Endodermal cell (in vitro differentiated cells): Measurements from ENCODE around the gene CDC42BPB. TPM values are rescaled to one million over a fixed set of nuclear protein-coding genes. Genes with fewer than 3 reads are reported as not detected.

ENCODE experiments used
- DNase-seq: peaks from one replicate; pipeline ENCODE4 v3.0.0-alpha.2; 2017
- H3K27ac ChIP-seq: 2 replicates; pipeline ENCODE4 v1.5.1; 2013; ENCODE audit warnings: mild to moderate bottlenecking, low read depth, low read length, moderate library complexity
- H3K27me3 ChIP-seq: 2 replicates; pipeline ENCODE4 v1.6.1; 2013; ENCODE audit warnings: mild to moderate bottlenecking, low read length, moderate library complexity; ENCODE audit not compliant: insufficient read depth, control insufficient read depth, poor library complexity, severe bottlenecking
- H3K36me3 ChIP-seq: 2 replicates; pipeline ENCODE4 v1.7.0; 2013; ENCODE audit warnings: mild to moderate bottlenecking, low read length, moderate library complexity; ENCODE audit not compliant: control insufficient read depth, insufficient read depth
- H3K4me1 ChIP-seq: one replicate; pipeline ENCODE4 v1.7.0; 2013; ENCODE audit warnings: low read length; ENCODE audit not compliant: control insufficient read depth, insufficient read depth
- H3K4me3 ChIP-seq: 2 replicates; pipeline ENCODE4 v1.5.1; 2013; ENCODE audit warnings: mild to moderate bottlenecking, low read length, moderate library complexity
- H3K9ac ChIP-seq: 2 replicates; pipeline ENCODE4 v1.6.1; 2013; ENCODE audit warnings: mild to moderate bottlenecking, low read length, moderate library complexity; ENCODE audit not compliant: poor library complexity, severe bottlenecking; ENCODE audit errors: extremely low read depth
- H3K9me3 ChIP-seq: 2 replicates; pipeline ENCODE4 v1.6.1; 2013; ENCODE audit warnings: mild to moderate bottlenecking, low read length, moderate library complexity; ENCODE audit not compliant: control insufficient read depth
- H3K27ac Mint-ChIP-seq: 2 replicates; pipeline ENCODE4 v1.8.0; 2020; ENCODE audit warnings: mixed read lengths
- H3K27me3 Mint-ChIP-seq: 2 replicates; pipeline ENCODE4 v1.8.0; 2021; ENCODE audit warnings: mild to moderate bottlenecking, mixed read lengths; ENCODE audit not compliant: insufficient read depth
- H3K36me3 Mint-ChIP-seq: 2 replicates; pipeline ENCODE4 v1.8.0; 2020; ENCODE audit warnings: low read depth, mixed read lengths
- H3K4me1 Mint-ChIP-seq: 2 replicates; pipeline ENCODE4 v1.8.0; 2020; ENCODE audit warnings: mixed read lengths
- H3K4me3 Mint-ChIP-seq: 2 replicates; pipeline ENCODE4 v1.8.0; 2020; ENCODE audit warnings: mild to moderate bottlenecking, moderate library complexity, mixed read lengths
- H3K9me3 Mint-ChIP-seq: 2 replicates; pipeline ENCODE4 v1.8.0; 2020; ENCODE audit warnings: mild to moderate bottlenecking, mixed read lengths
- WGBS, 2 experiments: methylation state at CpG; one replicate each; pipeline versions ENCODE4 v1.1.5 to v1.1.7; 2013; ENCODE audit warnings: missing lambda C conversion rate in 2 of 2, mixed read lengths in 1 of 2; ENCODE audit not compliant: insufficient coverage in 1 of 2, insufficient read length in 1 of 2; 5-methylcytosine and 5-hydroxymethylcytosine counted together
- total RNA-seq, 2 donors: library from RNA; stranded (reverse); fragmentation: NEBNext Ultra II Directional in 1 of 2; extraction: Animal tissue kit (Norgen Biotek cat#: 25700) in 1 of 2; gene quantifications; 2 replicates in 1 of 2; 3 replicates in 1 of 2; pipeline ENCODE4 v1.2.1, GENCODE V29; 2021
- TF ChIP-seq, protein P1 (sequence below): fragments of 200-600 bp; sonication (generic); conservative IDR thresholded peaks from 2 replicates; pipeline ENCODE4 v1.5.0; 2021; ENCODE audit warnings: antibody characterized with exemption, mild to moderate bottlenecking

Gene CDC42BPB
- total RNA-seq, 2 donors from 2014 or later: 120 to 123 TPM

DNA sequence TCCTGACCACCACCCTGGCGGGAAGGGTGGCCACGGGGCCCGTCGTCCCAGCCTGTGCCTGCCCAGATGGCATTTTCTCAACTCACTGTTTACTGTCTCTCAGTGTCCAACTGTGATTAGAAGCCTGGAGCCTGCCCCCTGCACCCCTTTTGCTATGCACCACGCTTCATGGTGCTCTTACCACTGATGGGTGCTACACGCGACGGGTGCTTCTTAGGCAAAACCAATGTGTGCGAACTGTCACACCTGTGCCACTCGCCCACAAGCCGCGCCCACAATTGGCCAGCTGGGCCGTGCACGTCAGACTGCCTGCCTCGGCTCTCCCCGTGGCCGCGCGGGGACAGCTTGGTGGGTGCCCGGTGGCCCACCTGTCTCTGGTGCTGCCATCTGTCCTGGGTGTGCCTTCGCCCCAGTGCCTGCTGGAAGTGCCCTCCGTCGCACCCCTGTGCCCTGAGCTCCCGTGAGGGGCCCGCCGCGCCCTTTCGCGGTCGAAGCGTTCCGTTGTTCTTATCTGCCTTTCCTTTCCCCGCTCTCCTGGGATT, 150.0 kb downstream of the CDC42BPB start:
- no peak overlapping the region for H3K9ac ChIP-seq
- H3K9me3 Mint-ChIP-seq: peaks cover 27% of the 10 kb centered on the region
- peaks cover 24% of the 10 kb centered on the region for H3K36me3 ChIP-seq
- peaks cover 47% of the 10 kb centered on the region for H3K36me3 Mint-ChIP-seq
- H3K4me3 Mint-ChIP-seq: no peak overlapping the region
- no peak overlapping the region for H3K4me3 ChIP-seq
- no peak overlapping the region for H3K27ac ChIP-seq
- peaks cover 7% of the 10 kb centered on the region for H3K4me1 Mint-ChIP-seq
- H3K27me3 ChIP-seq: no peaks in the 10 kb centered on the region
- DNase-seq: no peak
- no peaks in the 10 kb centered on the region for H3K27me3 Mint-ChIP-seq
- TF ChIP-seq, protein P1, sequence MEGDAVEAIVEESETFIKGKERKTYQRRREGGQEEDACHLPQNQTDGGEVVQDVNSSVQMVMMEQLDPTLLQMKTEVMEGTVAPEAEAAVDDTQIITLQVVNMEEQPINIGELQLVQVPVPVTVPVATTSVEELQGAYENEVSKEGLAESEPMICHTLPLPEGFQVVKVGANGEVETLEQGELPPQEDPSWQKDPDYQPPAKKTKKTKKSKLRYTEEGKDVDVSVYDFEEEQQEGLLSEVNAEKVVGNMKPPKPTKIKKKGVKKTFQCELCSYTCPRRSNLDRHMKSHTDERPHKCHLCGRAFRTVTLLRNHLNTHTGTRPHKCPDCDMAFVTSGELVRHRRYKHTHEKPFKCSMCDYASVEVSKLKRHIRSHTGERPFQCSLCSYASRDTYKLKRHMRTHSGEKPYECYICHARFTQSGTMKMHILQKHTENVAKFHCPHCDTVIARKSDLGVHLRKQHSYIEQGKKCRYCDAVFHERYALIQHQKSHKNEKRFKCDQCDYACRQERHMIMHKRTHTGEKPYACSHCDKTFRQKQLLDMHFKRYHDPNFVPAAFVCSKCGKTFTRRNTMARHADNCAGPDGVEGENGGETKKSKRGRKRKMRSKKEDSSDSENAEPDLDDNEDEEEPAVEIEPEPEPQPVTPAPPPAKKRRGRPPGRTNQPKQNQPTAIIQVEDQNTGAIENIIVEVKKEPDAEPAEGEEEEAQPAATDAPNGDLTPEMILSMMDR: no peak
- peaks cover 22% of the 10 kb centered on the region for H3K9me3 ChIP-seq
- no peaks in the 10 kb centered on the region for H3K4me1 ChIP-seq
- WGBS, 2 experiments: 94 to 95% methylated on average over 27 to 33 of the region's 33 CpGs
- no peak overlapping the region for H3K27ac Mint-ChIP-seq

DNA sequence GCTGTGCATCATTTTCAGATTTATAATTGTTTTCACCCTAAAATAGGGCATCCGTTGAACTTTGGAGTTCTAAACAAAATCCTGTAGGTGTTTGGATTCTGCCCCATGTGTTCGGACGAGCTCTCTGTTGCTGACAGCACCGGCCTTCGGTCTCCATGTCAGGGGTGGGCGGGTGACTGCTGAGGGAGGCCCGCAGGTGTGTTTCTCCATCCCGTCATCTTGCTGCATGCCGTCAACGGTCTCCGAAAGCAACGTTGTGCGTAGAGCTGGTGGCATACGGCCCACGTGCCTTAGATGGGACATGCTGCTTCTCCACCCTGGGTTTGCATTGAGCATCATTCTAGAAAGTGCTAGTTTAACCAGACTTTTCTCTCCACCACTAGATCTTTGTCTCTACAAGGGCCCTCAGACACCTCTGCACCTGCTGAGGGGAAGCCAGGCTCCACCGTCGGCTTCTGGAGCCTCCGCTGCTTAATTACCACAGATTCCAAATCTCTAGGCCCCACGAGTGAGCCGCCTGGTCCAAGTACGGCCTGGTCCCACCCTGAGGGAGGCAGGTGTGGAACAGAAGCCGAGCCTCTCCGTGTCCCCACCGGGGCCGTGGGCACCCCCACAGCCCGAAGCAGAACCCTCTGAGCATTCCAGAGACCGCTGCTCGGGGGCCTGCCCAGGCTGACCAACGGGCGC, 150.6 kb downstream of the CDC42BPB start:
- H3K4me3 ChIP-seq: no peak overlapping the region
- no peaks in the 10 kb centered on the region for H3K27me3 Mint-ChIP-seq
- H3K36me3 ChIP-seq: peaks cover 24% of the 10 kb centered on the region
- no peak overlapping the region for H3K9ac ChIP-seq
- WGBS, 2 experiments: 95 to 96% methylated on average over 22 to 30 of the region's 30 CpGs
- peaks cover 27% of the 10 kb centered on the region for H3K9me3 Mint-ChIP-seq
- no peak overlapping the region for H3K4me3 Mint-ChIP-seq
- no peaks in the 10 kb centered on the region for H3K4me1 ChIP-seq
- H3K9me3 ChIP-seq: peaks cover 22% of the 10 kb centered on the region
- peaks cover 7% of the 10 kb centered on the region for H3K4me1 Mint-ChIP-seq
- no peaks in the 10 kb centered on the region for H3K27me3 ChIP-seq
- no peak overlapping the region for H3K27ac ChIP-seq
- no peak overlapping the region for H3K27ac Mint-ChIP-seq
- TF ChIP-seq, protein P1: no peak
- peaks cover 47% of the 10 kb centered on the region for H3K36me3 Mint-ChIP-seq
- DNase-seq: no peak

DNA sequence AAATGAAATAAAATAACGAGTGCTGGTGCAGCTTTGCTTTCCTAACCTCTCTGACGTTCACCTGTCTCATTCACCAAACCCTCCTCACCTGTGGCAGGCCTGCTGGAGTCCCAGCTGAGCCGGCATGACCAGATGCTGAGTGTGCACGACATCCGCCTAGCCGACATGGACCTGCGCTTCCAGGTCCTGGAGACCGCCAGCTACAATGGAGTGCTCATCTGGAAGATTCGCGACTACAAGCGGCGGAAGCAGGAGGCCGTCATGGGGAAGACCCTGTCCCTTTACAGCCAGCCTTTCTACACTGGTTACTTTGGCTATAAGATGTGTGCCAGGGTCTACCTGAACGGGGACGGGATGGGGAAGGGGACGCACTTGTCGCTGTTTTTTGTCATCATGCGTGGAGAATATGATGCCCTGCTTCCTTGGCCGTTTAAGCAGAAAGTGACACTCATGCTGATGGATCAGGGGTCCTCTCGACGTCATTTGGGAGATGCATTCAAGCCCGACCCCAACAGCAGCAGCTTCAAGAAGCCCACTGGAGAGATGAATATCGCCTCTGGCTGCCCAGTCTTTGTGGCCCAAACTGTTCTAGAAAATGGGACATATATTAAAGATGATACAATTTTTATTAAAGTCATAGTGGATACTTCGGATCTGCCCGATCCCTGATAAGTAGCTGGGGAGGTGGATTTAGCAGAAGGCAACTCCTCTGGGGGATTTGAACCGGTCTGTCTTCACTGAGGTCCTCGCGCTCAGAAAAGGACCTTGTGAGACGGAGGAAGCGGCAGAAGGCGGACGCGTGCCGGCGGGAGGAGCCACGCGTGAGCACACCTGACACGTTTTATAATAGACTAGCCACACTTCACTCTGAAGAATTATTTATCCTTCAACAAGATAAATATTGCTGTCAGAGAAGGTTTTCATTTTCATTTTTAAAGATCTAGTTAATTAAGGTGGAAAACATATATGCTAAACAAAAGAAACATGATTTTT, 151.9 kb downstream of the CDC42BPB start:
- H3K9me3 Mint-ChIP-seq: peaks cover 27% of the 10 kb centered on the region
- no peak overlapping the region for H3K4me3 Mint-ChIP-seq
- H3K27me3 Mint-ChIP-seq: no peaks in the 10 kb centered on the region
- H3K9me3 ChIP-seq: peaks cover 22% of the 10 kb centered on the region
- H3K27ac ChIP-seq: no peak overlapping the region
- 96 to 99% methylated on average over 26 to 38 of the region's 38 CpGs for WGBS, 2 experiments
- H3K27me3 ChIP-seq: no peaks in the 10 kb centered on the region
- H3K4me3 ChIP-seq: no peak overlapping the region
- DNase-seq: no peak
- TF ChIP-seq, protein P1: no peak
- H3K4me1 ChIP-seq: no peaks in the 10 kb centered on the region
- H3K36me3 Mint-ChIP-seq: peaks cover 47% of the 10 kb centered on the region
- no peak overlapping the region for H3K9ac ChIP-seq
- peaks cover 7% of the 10 kb centered on the region for H3K4me1 Mint-ChIP-seq
- no peak overlapping the region for H3K27ac Mint-ChIP-seq
- peaks cover 24% of the 10 kb centered on the region for H3K36me3 ChIP-seq
